ENCODE data around the gene MS4A6A.

Gene MS4A6A

GRCh38 chr11:60127311-60127811 lies 55.5 kb downstream of the MS4A6A start:
- no peak for DNase-seq

- DNase-seq, result no peak
Measured at GRCh38 chr11:60125956-60126585, 56.8 kb downstream of the MS4A6A start.

- DNase-seq, result no peak
Measured at GRCh38 chr11:60124802-60125432, 58.0 kb downstream of the MS4A6A start.
